Prostate gland (tissue), 2 donors: Measurements from ENCODE around the gene SNX17.

Source experiments
- POLR2A ChIP-seq: fragments of 450-650 bp; IDR thresholded peaks from one replicate; pipeline ENCODE4 v1.6.1; 2016; ENCODE audit warnings: antibody characterized with exemption, mild to moderate bottlenecking
- POLR2AphosphoS5 ChIP-seq: sonication (generic); formaldehyde crosslinking; IDR thresholded peaks from one replicate; pipeline ENCODE4 v1.6.1; 2017; ENCODE audit warnings: antibody characterized with exemption
- TF ChIP-seq, protein P1 (sequence below), 4 experiments: fragments of 200-600 bp in 2 of 4; fragments of 450-650 bp in 2 of 4; sonication (generic) in 2 of 4; IDR thresholded peaks; 1 replicate in 3 of 4; 2 replicates in 1 of 4; pipeline ENCODE4 v1.5.1; 2016 to 2019; ENCODE audit warnings: antibody characterized with exemption in 4 of 4, mild to moderate bottlenecking in 2 of 4, moderate library complexity in 2 of 4

DNA sequence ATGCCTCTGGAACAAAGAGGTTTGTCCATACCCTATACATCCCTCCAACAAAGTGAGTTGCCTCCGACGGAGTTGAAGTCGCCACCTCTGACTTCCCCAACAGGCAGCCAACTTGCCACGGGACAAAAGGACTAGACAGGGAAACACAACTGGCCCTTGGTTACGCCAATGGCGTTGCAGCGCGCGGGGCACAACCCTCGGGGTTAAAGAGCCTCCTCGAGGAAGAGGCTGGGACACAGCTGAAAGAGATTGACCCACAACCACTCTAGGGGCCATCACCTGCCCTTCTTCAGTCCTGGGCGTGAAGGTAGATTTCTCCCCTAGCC, 14.4 kb upstream of the SNX17 start:
- TF ChIP-seq, protein P1, sequence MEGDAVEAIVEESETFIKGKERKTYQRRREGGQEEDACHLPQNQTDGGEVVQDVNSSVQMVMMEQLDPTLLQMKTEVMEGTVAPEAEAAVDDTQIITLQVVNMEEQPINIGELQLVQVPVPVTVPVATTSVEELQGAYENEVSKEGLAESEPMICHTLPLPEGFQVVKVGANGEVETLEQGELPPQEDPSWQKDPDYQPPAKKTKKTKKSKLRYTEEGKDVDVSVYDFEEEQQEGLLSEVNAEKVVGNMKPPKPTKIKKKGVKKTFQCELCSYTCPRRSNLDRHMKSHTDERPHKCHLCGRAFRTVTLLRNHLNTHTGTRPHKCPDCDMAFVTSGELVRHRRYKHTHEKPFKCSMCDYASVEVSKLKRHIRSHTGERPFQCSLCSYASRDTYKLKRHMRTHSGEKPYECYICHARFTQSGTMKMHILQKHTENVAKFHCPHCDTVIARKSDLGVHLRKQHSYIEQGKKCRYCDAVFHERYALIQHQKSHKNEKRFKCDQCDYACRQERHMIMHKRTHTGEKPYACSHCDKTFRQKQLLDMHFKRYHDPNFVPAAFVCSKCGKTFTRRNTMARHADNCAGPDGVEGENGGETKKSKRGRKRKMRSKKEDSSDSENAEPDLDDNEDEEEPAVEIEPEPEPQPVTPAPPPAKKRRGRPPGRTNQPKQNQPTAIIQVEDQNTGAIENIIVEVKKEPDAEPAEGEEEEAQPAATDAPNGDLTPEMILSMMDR (IDR thresholded peaks at IDR 0.05), result no peak
- TF ChIP-seq POLR2AphosphoS5 (no peak), POLR2A (no peak)
